HG02571 (cell line): ENCODE results near the gene MEGF6.

ENCODE experiments used
- ATAC-seq: cut with Tn5 transposase; IDR thresholded peaks from one replicate; pipeline ENCODE4 v1.9.1; 2021; ENCODE audit warnings: mild to moderate bottlenecking, moderate library complexity; ENCODE audit not compliant: unreplicated experiment

The MEGF6 gene

GRCh38 chr1:3463891-3464648 is 147.2 kb downstream of the MEGF6 start:
- no peak for ATAC-seq

- no peak for ATAC-seq
Observed at GRCh38 chr1:3463408-3463863, 147.9 kb downstream of the MEGF6 start.

GRCh38 chr1:3463013-3463385 is 148.3 kb downstream of the MEGF6 start:
- ATAC-seq, result no peak

GRCh38 chr1:3462356-3463012 is 148.8 kb downstream of the MEGF6 start:
- ATAC-seq, result no peak

GRCh38 chr1:3461934-3462275 is 149.4 kb downstream of the MEGF6 start:
- no peak for ATAC-seq

GRCh38 chr1:3461238-3461933 is 149.9 kb downstream of the MEGF6 start:
- no peak for ATAC-seq

GRCh38 chr1:3460672-3461131 is 150.6 kb downstream of the MEGF6 start:
- no peak for ATAC-seq

DNA sequence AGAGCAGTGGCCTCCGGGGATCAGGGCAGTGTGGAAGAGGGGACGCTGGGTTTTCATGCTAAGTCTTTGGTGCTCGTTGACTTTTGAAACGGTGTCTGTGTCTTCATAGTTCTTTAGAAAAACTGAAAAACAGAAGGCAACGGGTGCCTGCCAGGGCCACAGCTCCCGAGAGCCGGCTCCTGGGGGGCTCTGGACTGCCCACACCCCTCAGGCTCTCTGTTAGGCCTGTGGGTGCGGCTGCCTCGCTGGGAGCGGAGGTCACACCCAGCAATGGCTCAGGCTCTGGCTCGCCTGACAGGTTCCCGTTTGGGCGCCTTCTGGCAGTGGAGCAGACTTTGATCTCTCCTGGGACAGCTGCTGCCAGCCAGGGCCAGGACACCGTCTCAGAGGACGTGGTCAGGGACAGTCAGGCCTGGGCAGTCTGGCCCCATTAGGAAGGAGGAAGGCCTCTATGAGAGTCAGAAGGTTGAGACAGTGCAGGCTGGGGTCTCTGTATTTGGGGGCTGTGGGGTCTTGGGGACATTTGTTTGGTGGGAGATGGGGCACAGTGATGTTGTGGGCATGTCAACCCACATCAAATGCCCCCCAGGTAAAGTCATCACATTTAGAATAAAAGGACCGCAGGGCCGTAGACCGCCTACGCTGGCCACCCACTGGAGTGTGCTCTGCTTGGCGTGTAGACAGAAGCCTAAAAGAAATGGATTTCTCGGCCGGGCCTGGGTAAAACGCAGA is 151.2 kb downstream of the MEGF6 start:
- ATAC-seq, result no peak

DNA sequence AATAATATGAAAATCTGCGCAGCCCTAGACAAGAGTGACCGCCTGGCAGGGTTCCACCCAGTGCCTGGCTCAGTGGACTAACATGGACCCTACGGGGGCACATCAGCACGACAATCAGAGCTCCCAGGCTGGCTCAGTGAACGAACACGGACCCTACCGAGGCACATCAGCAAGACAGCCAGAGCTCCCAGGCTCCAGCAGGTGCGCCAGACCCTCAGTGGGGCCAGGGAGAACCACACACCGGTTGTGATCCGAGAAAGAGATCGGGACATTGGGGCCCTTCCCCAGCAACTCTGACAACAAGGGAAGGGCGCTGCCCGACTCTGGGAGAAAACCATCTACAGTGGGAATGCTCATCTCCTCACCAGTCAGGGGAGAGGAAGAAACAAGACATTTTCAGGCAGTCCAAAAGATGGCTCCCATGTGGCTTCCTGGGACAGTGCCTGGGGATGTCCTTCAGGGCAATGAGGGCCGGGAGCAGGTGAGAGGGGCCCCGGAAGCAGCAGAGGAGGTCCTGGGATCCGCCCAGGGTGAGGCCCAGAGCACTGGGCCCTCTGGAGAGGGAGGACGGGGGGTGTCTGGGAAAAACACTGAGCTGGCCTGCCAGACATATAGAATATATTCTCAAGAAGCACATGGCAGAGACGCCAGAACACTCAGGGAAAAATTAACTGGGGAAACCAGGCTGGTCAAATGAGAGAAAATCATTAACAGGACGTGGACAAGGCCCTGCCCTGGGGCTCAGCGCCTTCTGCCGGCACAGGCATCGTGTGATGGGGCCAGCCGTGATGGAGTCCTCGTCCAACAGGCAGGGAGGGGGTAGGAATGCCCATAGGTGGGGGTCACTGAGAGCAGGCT is 152.0 kb downstream of the MEGF6 start:
- no peak for ATAC-seq

- ATAC-seq, result no peak
Observed at GRCh38 chr1:3457910-3458883, 153.1 kb downstream of the MEGF6 start.

- no peak for ATAC-seq
Observed at GRCh38 chr1:3456964-3457909, 154.1 kb downstream of the MEGF6 start.

DNA sequence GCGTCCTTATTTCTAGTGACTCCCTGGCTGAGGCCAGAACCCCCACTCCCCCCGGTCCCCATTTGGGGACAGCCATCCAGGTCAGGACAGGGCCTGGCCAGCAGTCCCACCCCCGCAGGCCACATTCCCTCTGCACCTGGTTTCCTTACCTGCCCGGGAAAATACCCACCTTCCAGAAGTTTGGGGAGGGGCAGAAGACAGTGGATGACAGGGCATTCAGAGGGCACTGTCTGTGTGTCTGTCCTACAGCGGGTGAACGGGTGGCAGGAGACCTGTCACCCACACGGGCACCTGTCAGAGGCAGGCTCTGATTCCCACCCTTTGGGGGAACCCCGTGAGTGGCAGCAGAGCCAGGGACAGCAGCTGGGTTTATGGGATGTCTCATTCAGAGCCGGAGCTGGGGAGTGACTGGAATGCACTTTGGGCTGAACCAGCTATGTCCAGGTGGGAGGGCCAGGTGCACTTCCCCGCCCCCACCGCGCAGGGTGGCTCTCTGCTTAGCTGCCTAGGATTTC is 154.8 kb downstream of the MEGF6 start:
- ATAC-seq, result no peak

- ATAC-seq, result no peak
Observed at GRCh38 chr1:3455670-3456448, 155.4 kb downstream of the MEGF6 start.

GRCh38 chr1:3454811-3455618 is 156.3 kb downstream of the MEGF6 start:
- ATAC-seq, result no peak

DNA sequence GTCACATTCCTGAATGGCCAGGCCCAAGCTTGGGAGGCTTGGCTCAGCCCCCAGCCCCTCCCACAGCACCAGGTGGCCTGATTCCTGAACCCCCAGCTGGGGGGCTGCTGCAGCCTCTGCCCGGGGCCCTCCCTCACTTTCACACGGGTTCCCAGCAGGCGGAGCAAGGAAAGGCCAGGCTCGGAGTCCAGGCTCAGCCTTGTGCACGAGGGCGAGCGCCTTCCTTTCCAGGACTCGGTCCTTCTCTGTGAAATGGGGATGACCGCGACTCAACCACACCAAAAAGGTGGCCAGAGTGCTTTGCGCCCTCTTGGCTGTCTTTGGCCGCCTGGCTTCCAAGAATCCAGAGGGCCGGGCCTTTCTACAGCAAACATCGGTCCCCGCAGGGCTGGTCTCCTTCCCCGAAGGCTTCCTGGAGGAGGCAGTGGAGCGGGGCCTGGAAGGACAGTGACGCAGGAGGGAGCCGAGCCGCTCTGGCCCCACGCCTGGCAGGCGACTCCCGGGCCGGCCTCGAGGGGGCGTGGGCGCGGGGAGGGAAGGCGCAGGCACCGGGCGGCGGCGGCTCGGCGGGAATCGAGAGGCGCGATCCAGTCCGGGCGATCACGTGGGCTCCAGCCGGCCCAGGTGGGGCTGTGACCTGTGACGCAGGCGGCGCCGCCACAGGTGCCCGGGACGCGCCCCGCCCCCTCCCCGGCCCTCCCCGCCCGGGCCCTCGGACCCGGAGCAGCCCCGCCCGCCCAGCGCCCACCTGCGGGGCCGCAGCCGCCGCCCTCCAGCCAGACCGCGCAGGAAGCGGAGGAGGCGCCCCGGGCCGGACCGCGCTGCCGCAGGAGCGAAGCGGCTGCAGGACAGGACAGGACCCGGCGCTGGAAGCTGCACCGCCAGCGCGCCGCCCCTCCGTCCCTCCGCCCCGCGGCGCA is 157.2 kb downstream of the MEGF6 start, which contains the start of gene ARHGEF16:
TSS of gene ARHGEF16 (plus strand) at position 775 of the 920 bp plus-strand sequence. CDS start 8,420 bp downstream, outside the sequence.
- no peak for ATAC-seq
